ENCODE results near the gene OTOGL.

DNA sequence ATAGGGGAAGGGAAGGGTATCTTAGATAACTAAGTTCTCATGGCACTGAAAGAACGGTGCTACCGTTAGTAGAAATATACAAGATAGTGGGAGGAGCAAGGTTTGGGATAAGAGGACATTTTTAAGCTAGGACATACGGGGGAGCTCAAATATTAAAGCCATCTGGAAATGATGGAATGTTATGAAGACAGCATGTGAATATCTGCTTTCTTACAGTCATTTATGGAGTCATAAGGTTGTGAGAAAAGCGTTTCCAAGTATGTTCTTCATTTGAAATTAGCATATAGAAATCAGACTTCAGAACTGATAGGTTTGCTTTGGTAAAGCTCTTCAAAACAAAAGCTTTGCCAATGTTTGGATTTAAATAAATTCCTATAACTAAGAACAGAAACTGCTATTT, 62.3 kb downstream of the OTOGL start:
- no peak for TF ChIP-seq POLR2AphosphoS5 (IDR thresholded peaks at IDR 0.05)
- no peak for TF ChIP-seq POLR2A (IDR thresholded peaks at IDR 0.05)
- TF ChIP-seq, protein P1, sequence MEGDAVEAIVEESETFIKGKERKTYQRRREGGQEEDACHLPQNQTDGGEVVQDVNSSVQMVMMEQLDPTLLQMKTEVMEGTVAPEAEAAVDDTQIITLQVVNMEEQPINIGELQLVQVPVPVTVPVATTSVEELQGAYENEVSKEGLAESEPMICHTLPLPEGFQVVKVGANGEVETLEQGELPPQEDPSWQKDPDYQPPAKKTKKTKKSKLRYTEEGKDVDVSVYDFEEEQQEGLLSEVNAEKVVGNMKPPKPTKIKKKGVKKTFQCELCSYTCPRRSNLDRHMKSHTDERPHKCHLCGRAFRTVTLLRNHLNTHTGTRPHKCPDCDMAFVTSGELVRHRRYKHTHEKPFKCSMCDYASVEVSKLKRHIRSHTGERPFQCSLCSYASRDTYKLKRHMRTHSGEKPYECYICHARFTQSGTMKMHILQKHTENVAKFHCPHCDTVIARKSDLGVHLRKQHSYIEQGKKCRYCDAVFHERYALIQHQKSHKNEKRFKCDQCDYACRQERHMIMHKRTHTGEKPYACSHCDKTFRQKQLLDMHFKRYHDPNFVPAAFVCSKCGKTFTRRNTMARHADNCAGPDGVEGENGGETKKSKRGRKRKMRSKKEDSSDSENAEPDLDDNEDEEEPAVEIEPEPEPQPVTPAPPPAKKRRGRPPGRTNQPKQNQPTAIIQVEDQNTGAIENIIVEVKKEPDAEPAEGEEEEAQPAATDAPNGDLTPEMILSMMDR (IDR thresholded peaks at IDR 0.05 in 8 of 11, conservative IDR thresholded peaks at IDR 0.05 in 3 of 11), result no peak
